GM12878 (cell line): Measurements from ENCODE around the gene SHISA9. TPM values are rescaled to one million over a fixed set of nuclear protein-coding genes. Genes with fewer than 3 reads are reported as not detected.

Experiments
- ATAC-seq: fragments of 200-7000 bp; cut with Tn5 transposase; 3 replicates; pipeline ENCODE4 v1.9.1; 2020; ENCODE audit warnings: mild to moderate bottlenecking, moderate library complexity
- BruUV-seq: library from RNA; stranded (reverse); fragments of 400-500 nt; replicated peaks from 2 replicates; lab custom pipeline; 2021; lab: Mats Ljungman, UMichigan
- CTCF ChIA-PET: fragments of 300-600 bp; sonication (Branson Sonifier 250); formaldehyde crosslinking; extraction: SDS; loops from one replicate; lab custom pipeline; 2021; ENCODE audit warnings: inconsistent platforms; lab: Yijun Ruan, JAX
- POLR2A ChIA-PET: fragments of 350-600 bp; formaldehyde crosslinking; extraction: SDS; loops from one replicate; lab custom pipeline; 2021; ENCODE audit warnings: inconsistent platforms; lab: Charles Lee
- RAD21 ChIA-PET: fragments of 300-600 bp; sonication (Branson Sonifier 250); formaldehyde crosslinking; loops from one replicate; lab custom pipeline; 2023; ENCODE audit warnings: antibody characterized with exemption; ENCODE audit not compliant: unreplicated experiment; lab: Charles Lee
- SMC1A ChIA-PET: fragments of 300-600 bp; sonication (Branson Sonifier 250); formaldehyde crosslinking; loops from one replicate; lab custom pipeline; 2023; ENCODE audit not compliant: unreplicated experiment, uncharacterized antibody; lab: Charles Lee
- DNase-seq: peaks from one replicate; pipeline ENCODE4 v3.0.0-alpha.2; 2011; ENCODE audit warnings: low read depth, low spot score
- FAIRE-seq: peaks from 3 replicates; lab custom pipeline; 2011; peaks lifted over from hg19 to GRCh38; lab: Jason Lieb, UNC
- H2AFZ ChIP-seq: 2 replicates; pipeline ENCODE4 v1.6.0; 2011; ENCODE audit warnings: low read depth, low read length, control low read depth; ENCODE audit not compliant: control insufficient read depth
- H3K27ac ChIP-seq: 2 replicates; pipeline ENCODE4 v1.5.1; 2011; ENCODE audit warnings: control low read depth; ENCODE audit not compliant: control insufficient read depth, insufficient read depth
- H3K27me3 ChIP-seq, 2 experiments: replicated peaks in 1 of 2; 2 replicates each; pipeline versions ENCODE4 v1.6.0 to v1.6.1; 2011; ENCODE audit warnings: low read length in 1 of 2; ENCODE audit not compliant: control insufficient read depth in 2 of 2, insufficient read depth in 2 of 2
- H3K36me3 ChIP-seq, 2 experiments: 2 replicates each; pipeline ENCODE4 v1.5.1; 2011; ENCODE audit warnings: low read length in 1 of 2; ENCODE audit not compliant: control insufficient read depth in 2 of 2, insufficient read depth in 2 of 2
- H3K4me1 ChIP-seq: 2 replicates; pipeline ENCODE4 v1.6.1; 2011; ENCODE audit warnings: mild to moderate bottlenecking, low read length, moderate library complexity, mixed read lengths; ENCODE audit not compliant: control insufficient read depth, insufficient read depth
- H3K4me2 ChIP-seq: 2 replicates; pipeline ENCODE4 v1.6.0; 2011; ENCODE audit warnings: control low read depth; ENCODE audit not compliant: control insufficient read depth, insufficient read depth
- H3K4me3 ChIP-seq: fragments of 200-600 bp; sonication (generic); 2 replicates; pipeline ENCODE4 v1.5.1; 2016
- H3K79me2 ChIP-seq: 2 replicates; pipeline ENCODE4 v1.6.0; 2011; ENCODE audit warnings: low read length; ENCODE audit not compliant: control insufficient read depth, insufficient read depth
- H3K9ac ChIP-seq: 2 replicates; pipeline ENCODE4 v1.8.0; 2011; ENCODE audit warnings: low read length, control low read depth, mixed read lengths; ENCODE audit not compliant: control insufficient read depth, insufficient read depth
- H3K9me3 ChIP-seq: replicated peaks from 3 replicates; pipeline ENCODE4 v1.5.1; 2011; ENCODE audit warnings: mild to moderate bottlenecking, low read length; ENCODE audit not compliant: control insufficient read depth, insufficient read depth
- H4K20me1 ChIP-seq: 2 replicates; pipeline ENCODE4 v1.6.0; 2011; ENCODE audit not compliant: control insufficient read depth, insufficient read depth
- ATF2 ChIP-seq: IDR thresholded peaks from 2 replicates; pipeline ENCODE4 v1.6.1; 2012; ENCODE audit warnings: low read length, inconsistent platforms
- BCLAF1 ChIP-seq: fragments of 450-650 bp; IDR thresholded peaks from 2 replicates; pipeline ENCODE4 v1.6.1; 2017; ENCODE audit warnings: antibody characterized with exemption, mild to moderate bottlenecking, moderate library complexity
- CEBPB ChIP-seq, 2 experiments: fragments of 150-350 bp in 1 of 2; IDR thresholded peaks; 2 replicates each; pipeline ENCODE4 v1.6.1; 2012 to 2014; ENCODE audit warnings: low read depth in 2 of 2, low read length in 2 of 2, borderline replicate concordance in 1 of 2, inconsistent platforms in 1 of 2
- EP300 ChIP-seq, 2 experiments: fragments of 150-350 bp in 1 of 2; IDR thresholded peaks; 2 replicates each; pipeline ENCODE4 v1.6.1; 2011 to 2012; ENCODE audit warnings: low read depth in 2 of 2, low read length in 2 of 2, borderline replicate concordance in 1 of 2, improper control_type of control experiment in 1 of 2, inconsistent platforms in 1 of 2; ENCODE audit not compliant: control insufficient read depth in 1 of 2
- EZH2 ChIP-seq: IDR thresholded peaks from 2 replicates; pipeline ENCODE4 v1.6.1; 2012; ENCODE audit warnings: low read depth, mild to moderate bottlenecking, control low read depth, inconsistent platforms, low read length, borderline replicate concordance; ENCODE audit not compliant: control insufficient read depth
- FOS ChIP-seq: IDR thresholded peaks from 3 replicates; pipeline ENCODE4 v1.6.1; 2011; ENCODE audit warnings: borderline replicate concordance; ENCODE audit not compliant: insufficient read length; ENCODE audit errors: extremely low read depth
- HCFC1 ChIP-seq: fragments of 150-350 bp; IDR thresholded peaks from 2 replicates; pipeline ENCODE4 v1.6.1; 2014; ENCODE audit warnings: low read length
- MEF2A ChIP-seq: IDR thresholded peaks from 2 replicates; pipeline ENCODE4 v1.6.1; 2011; ENCODE audit warnings: low read depth, mild to moderate bottlenecking, low read length, moderate library complexity; ENCODE audit not compliant: insufficient read depth
- NKRF ChIP-seq: fragments of 450-650 bp; conservative IDR thresholded peaks from 2 replicates; pipeline ENCODE4 v1.6.1; 2017; ENCODE audit warnings: mild to moderate bottlenecking, moderate library complexity
- RAD21 ChIP-seq: IDR thresholded peaks from 2 replicates; pipeline ENCODE4 v1.6.1; 2011; ENCODE audit warnings: mild to moderate bottlenecking, low read depth, low read length, moderate library complexity; ENCODE audit not compliant: insufficient read depth
- SPI1 ChIP-seq: IDR thresholded peaks from 2 replicates; pipeline ENCODE4 v1.6.1; 2011; ENCODE audit warnings: low read depth, mild to moderate bottlenecking, low read length, moderate library complexity, borderline replicate concordance; ENCODE audit not compliant: insufficient read depth
- ZBTB11 ChIP-seq: fragments of 450-650 bp; formaldehyde crosslinking; IDR thresholded peaks from 2 replicates; pipeline ENCODE4 v1.5.0; 2022; ENCODE audit warnings: mild to moderate bottlenecking, missing genetic modification characterization
- WGBS: methylation state at CpG from one replicate; pipeline ENCODE4 v1.1.6; 2016; ENCODE audit warnings: low lambda C conversion rate; ENCODE audit not compliant: insufficient replicate concordance, insufficient coverage; ENCODE audit errors: missing lambda C conversion rate; 5-methylcytosine and 5-hydroxymethylcytosine counted together
- in situ Hi-C: fragments of 300-500 bp; cut with MboI; formaldehyde crosslinking; loops from 9 replicates; pipeline ENCODE4 v1.14.3; 2018; ENCODE audit warnings: mixed read lengths
- intact Hi-C: fragments of 100-400 bp; cut with micrococcal nuclease; formaldehyde crosslinking; loops from one replicate; pipeline ENCODE4 v1.14.2; 2022; ENCODE audit not compliant: unreplicated experiment
- polyA plus RNA-seq, 11 experiments: library from polyadenylated mRNA; depleted of rRNA in 4 of 11; unstranded in 6 of 11; stranded (reverse) in 5 of 11; fragments of >200 nt; fragmentation: Nextera tagmentation in 4 of 11; fragmentation: Illumina TruSeq in 1 of 11; extraction: Ambion mirVana in 4 of 11; extraction: Trizol in 1 of 11; gene quantifications; 1 replicate in 1 of 11; 2 replicates in 10 of 11; pipeline versions ENCODE4 v1.2.1 to v1.2.3, GENCODE V29; 2011 to 2016; ENCODE audit warnings: inconsistent platforms in 2 of 11, missing spikeins in 2 of 11, low read depth in 1 of 11
- total RNA-seq, 4 experiments: library from RNA; depleted of rRNA in 3 of 4; stranded (reverse); fragments of >200 nt in 3 of 4; fragmentation: Illumina TruSeq in 1 of 4; extraction: Trizol in 1 of 4; gene quantifications; 2 replicates each; pipeline versions ENCODE4 v1.2.1 to v1.2.3, GENCODE V29; 2013 to 2021

SHISA9 gene
- total and polyA plus RNA-seq, 10 of the 15 experiments (the other 5 are each of a cell fraction or from before 2014, with no cell fraction given) = 0.03 to 25.5 (median 0.07) TPM

- WGBS = 79% methylated on average over 8 of the region's 8 CpGs
- no TSS peak for BruUV-seq
- CTCF ChIA-PET = no interaction called here
- RAD21 ChIA-PET = no interaction called here
- peak; percentile 13 for FAIRE-seq
- no peaks in the 10 kb centered on the region for H3K79me2 ChIP-seq
- H4K20me1 ChIP-seq = no peaks in the 10 kb centered on the region
- H3K4me2 ChIP-seq = no peak overlapping the region
- H3K4me1 ChIP-seq = no peaks in the 10 kb centered on the region
- no peak overlapping the region for H3K4me3 ChIP-seq
- no peak for ATAC-seq
- H3K27me3 ChIP-seq = no peaks in the 10 kb centered on the region
- H3K9ac ChIP-seq = no peak overlapping the region
- POLR2A ChIA-PET = no interaction called here
- H3K9me3 ChIP-seq = no peaks in the 10 kb centered on the region
- in situ Hi-C loops = no loop called here
- H3K27ac ChIP-seq = no peak overlapping the region
- intact Hi-C loops = no loop called here
- SMC1A ChIA-PET = no interaction called here
- H2AFZ ChIP-seq = no peak overlapping the region
- no peak for DNase-seq
- H3K36me3 ChIP-seq = no peaks in the 10 kb centered on the region
- TF ChIP-seq HCFC1 (no peak), EP300 (IDR thresholded peaks at IDR 0.05; ENCODE audit: borderline replicate concordance in 1 of 2, control insufficient read depth in 1 of 2, low read depth in 2 of 2, low read length in 2 of 2) (no peak), RAD21 (no peak), ZBTB11 (CRISPR knock-in tag) (no peak), NKRF (no peak), MEF2A (no peak), SPI1 (no peak), FOS (no peak), EZH2 (no peak), ATF2 (no peak), CEBPB (IDR thresholded peaks at IDR 0.05; ENCODE audit: borderline replicate concordance in 1 of 2, low read depth in 2 of 2, low read length in 2 of 2) (no peak), BCLAF1 (no peak)
These were observed 167.7 kb downstream of the SHISA9 start for GRCh38 chr16:13068912-13069583.
